GM21360 (cell line): Measurements from ENCODE around the gene RNF43.
A peak's percentile ranks its signal among the peaks of the same experiment; 100 is the strongest.

Experiments used
- ATAC-seq: cut with Tn5 transposase; IDR thresholded peaks from one replicate; pipeline ENCODE4 v1.9.1; 2021; ENCODE audit warnings: mild to moderate bottlenecking, moderate library complexity; ENCODE audit not compliant: unreplicated experiment

The RNF43 gene

DNA sequence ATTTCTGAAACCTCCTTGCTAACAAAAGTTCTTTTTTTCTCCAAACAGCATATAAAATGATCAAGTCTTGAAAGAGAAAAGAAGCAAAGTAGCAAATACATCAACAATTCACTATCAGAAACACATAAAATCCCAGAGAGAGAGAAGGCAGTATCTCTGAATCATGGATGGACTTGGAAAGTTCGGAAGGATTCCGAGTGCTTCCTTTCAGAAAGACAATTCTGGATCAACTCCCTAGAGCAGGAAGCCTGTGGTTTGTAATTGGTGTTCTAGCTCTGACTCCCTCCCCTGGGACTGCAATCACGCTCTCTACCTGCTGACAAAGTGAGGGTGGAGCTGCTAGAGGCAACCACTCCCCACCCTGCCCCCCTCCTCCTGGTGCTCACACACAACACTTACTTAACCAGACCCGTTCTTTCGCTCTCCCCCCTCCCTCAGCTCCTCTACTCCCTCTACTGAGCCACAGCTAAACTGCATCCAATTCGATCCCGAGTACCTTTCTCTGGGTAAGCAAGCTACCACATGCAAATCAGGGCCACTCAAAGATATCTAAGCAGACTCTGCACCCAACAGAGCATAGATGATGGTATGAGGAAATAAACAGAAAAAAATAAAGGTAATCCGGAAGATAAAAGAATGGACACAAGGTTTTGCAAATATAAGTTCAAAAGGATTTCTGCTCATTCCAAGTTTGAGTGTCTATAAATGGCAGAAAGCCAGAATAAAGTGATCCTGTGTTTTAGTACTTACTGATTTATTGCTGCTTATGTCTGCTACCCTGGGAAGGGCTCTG, at the start of gene RNF43:
Gene RNF43 (minus strand): TSS at position 235 of the 793 bp plus-strand sequence. CDS start 1,957 bp downstream, outside the sequence.
- peak; percentile 87 for ATAC-seq

DNA sequence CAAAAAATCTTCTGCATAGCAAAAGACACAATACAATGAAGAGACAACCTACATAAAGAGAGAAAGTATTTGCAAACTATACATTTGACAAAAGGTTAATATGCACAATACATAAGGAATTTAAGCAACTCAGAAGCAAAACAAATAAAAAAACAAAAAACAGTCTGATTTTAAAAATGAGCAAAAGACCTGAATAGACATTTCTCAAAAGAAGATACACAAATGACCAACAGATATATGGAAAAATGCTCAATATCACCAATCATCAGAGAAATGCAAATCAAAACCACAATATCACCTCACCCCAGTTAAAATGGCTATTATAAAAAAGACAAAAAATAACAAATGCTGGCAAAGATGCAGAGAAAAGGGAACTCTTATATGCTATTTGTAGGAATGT, 38.2 kb upstream of the RNF43 start:
- no peak for ATAC-seq

DNA sequence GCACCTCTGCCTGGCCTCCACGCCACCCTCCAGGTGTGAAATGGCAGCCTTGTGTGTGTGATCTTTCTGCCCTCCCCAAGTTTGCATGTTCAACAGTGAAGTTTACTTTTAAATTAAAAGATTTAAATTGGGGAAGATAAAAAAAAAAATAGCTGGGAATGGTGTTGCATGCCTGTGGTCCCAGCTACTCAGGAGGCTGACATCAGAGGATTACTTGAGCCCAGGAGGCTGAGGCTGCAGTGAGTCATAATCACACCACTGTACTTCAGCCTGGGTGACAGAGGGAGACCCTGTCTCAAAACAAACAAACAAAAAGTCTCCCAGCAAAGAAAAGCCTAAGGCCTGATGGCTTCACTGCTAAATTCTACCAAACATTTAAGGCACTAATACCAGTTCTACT, 35.4 kb upstream of the RNF43 start:
- no peak for ATAC-seq

DNA sequence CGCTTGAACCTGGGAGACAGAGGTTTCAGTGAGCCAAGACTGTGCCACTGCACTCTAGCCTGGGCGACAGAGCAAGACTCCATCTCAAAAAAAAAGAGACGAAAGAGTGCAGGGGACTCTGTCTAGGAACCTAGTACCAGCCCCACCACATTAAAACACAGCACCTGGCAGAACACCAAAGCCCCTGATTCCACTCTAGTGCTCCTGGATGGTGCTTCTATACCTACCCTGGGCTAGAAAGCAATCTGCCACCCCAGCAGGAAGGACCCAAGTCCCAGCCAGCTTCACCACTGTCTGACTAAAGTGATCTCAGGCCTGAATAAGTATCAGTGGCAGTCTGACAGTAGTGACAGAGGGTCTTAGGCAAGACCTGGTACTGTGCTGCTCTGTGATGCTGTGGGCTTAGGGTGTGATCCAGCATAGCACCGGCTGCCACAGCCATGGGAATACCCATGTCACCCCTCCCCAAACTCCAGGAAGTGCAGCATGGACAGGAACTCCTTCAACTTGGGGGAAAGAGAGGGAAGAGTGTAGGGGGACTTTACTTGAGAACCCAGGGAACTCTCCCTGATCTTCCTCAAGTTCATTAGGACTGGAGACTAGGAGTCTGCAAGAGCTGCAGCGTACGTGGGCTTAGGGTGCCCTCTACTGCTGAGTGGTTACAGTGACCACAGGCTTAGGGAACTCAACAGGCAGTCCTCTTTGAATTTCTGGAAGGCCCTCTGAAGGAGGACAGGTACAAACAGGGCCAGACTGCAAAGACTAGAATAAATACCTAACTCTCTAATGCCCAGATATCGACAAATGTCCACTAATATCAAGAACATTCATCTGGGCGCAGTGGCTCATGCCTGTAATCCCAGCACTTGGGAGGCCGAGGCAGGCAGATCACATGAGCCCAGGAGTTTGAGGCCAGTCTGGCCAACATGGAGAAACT, 30.0 kb upstream of the RNF43 start:
- ATAC-seq, result no peak

DNA sequence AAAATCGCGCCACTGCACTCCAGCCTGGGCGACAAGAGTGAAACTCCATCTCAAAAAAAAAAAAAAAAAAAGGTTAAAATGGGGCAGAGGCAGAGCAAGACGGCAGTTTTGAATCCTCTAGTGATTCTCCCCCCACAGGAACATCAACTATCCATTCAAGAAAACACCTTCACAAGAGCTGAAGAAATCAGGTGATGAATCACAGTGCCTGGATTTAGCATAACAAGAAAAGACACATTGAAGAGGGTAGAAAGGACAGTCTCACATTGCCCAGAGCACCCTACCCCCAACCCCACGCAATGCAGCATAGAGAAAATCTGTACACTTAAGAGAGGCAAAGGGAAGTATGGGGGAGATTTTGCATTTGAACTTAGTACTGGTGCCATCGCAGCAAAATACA, 28.8 kb upstream of the RNF43 start:
- no peak for ATAC-seq

DNA sequence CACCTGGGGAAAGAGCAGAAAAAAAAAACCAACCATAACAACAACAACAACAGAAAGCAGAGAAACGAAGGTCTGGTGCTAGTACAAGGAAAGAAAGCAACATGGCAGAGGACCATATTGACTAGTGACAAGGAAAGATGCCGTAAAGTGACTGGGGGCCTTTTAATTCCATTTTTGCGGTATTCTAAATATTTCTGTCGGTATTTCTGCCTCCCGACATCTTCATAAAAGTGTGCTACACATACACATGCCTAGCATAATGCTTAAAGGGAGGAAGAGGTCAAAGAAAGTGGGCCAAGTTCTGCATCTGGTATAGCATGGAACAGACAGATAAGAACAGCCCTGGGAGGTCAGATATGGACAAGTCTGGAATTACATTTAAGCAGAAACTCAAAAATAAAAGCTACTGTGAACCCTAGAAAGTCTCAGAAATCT, 19.5 kb upstream of the RNF43 start:
- ATAC-seq, result no peak

DNA sequence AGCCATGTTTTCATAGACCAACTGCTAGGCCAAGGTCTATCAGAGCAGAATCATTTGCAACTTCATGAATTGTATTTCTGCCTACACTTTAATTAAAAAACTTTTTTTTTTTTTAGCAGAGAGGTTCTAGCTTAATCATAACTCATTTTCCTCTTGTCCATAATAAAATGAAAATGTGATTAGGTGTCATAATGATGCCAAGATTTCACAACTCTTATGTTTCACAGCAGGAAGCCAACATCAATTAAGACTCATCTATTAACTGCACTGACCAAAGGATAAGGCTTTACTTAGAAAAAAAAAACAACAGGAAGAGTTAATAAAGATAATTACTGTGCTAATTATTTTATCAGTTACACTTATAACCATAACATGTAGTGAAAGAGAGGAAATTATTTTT, 18.9 kb upstream of the RNF43 start:
- no peak for ATAC-seq

DNA sequence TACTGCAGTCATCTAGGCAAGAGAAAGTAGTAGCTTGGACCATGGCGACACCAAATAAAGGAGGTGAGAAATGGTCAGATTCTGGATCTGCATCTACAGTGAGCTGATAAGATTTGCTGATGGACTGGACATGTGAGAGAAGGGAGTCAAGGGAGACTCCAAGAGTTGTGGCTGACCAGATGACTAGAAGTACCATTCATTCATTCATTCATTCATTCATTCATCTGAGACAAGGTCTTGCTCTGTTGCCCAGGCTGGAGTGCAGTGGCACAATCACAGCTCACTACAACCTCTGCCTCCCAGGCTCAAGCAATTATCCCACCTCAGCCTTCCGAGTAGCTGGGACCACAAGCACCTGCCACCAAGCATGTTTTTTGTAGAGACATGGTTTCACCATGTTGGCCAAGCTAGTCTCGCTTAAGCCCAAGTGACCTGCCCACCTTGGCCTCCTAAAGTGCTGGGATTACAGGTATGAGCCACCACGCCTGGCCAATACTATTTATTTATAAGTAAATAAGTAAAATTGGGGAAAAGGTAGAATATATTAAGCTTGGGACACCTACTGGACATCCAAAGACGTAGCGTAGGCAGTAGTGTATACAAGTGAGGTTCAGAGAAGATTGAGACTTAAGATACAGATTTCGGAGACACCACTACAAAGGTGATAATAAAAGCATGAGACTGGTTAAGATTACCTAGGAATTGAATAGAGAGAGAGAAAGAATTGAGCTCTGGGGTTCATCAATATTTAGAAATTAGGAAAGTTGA, 15.7 kb upstream of the RNF43 start:
- no peak for ATAC-seq

DNA sequence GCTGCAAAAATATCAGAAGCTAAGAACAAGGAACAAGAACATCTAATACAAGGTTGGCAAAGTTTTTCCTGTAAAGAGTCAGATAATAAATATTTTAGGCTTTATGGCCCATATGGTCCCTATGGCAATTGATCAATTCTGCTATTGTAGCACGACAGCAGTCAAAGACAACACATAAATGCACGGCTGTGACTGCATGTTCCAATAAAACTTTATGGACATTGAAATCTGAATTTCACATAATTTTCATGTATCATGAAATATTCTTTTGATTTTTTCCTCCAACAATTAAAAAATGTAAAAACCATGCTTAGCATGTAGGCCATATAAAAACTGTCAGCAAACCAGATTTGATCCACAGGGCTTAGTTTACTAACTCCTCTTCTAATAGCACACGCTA, 10.5 kb upstream of the RNF43 start:
- ATAC-seq, result no peak

DNA sequence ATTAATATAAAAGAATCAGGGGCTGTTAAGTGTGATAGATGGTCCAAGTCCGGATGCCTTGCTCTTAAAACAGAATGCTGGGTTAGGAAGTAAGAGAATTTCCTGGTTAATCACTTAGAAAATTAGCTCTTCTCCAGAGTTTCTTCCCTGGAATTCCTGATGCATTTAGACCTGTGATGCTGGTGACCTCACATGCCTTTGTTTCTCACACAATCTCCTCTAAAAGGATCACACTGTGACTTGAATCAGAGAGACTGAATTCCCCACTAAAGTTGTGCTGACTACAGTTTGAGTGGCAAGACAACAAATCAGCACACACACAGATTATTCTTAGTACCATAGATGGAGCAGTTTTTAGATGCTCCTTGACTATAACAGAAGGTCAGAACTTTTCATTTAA, 4.4 kb upstream of the RNF43 start:
- no peak for ATAC-seq

DNA sequence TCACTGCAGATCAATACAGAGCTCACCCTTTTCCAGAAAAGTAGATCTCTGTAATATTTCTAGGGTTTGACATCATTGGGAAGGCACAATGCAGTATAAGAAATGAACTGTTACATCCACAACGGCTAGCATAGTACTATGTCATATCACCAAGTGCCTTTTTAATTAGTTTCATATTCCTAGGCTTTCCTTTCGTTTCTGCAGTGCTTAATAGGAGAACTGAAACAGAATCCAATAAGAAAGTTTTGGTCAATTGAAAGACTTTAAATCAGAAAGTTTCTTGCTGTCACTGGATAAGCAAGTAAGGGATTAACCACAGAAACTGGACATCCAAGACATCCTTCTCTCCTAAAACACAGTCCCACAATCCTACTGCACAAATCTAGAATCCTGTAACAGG, 3.5 kb upstream of the RNF43 start:
- ATAC-seq, result no peak

DNA sequence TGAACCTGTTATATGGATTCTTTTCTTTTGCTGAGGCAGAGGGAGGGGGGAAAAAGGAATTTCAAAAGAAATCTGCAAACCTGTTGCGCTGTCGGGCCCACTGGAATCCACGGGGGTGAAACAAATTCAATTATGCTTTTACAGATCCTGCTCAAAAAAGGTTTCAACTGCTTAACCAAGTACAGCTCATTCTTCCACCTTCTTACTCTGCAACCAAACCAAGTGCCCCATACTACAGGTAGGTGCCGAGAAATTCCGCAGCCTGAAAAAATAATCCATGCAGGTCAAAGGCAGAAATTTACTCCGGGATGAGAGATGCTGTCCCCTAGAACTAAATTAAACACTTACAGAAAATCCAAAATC, 416 bp downstream of the RNF43 start:
- no peak for ATAC-seq

DNA sequence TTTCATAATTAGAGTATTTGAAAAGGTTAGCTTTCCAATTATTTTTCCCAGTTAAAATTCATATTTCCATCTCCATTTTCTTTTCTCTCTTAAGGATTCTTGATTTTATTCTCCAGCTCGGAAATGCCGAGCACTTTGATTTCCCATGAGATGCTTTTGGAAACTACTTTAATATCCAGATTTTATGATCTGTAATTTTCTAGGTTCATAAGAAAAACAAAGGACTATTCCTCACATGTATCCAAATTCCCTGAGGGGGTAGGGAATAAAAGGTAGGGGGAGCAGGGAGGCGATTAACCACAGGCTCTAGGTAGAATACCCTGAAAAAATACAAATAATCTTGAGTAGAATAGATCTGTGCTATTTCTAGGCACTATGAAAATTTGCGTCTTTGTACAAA, 938 bp downstream of the RNF43 start:
- no peak for ATAC-seq

DNA sequence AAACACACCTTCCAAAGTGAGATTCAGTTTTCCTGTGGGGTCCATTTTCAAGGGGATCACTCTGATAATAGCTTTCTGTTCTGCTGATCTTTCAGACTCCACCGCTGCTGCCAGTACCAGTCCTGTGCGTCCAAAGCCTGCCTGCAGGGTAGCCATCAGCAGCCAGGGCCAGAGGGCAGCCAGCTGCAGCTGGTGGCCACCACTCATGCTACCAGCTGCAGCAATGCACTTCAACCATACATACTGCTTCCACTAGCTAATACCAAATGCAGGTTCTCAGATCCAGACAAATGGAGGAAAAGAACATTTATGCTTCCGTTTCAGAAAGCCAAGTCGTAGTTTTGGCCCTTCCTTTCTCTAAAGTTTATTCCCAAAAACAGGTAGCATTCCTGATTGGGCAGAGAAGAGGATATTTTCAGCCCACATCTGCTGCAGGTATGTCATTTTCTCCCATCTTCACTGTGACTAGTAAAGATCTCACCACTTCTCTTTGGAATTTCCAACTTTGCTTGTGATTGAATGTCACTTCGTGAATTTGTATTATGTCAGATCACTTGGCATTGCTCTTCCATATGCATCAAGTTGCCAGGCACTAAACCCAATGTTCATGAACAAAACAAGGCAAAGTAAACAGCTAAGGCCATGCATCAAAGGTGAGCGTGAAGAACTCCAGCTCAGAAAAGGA, 1.8 kb downstream of the RNF43 start:
- no peak for ATAC-seq

DNA sequence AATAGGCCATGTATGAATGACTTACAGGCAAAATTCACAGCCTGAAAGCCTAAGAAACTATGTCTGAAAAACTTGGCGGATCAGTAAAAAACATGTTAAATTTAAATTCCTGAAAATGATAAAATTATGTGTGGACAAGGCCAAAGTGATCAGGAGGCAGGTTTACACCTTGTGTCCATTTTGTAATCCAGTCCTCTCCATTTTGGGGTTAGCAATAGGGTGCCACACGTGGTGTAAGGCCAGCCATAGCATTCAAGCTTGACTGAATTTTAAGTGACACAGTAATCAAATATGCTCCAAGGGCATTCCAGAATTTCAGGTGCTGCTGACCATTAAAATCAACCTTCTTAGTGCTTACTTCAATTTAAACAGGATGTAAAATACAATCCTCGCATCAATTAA, 2.7 kb downstream of the RNF43 start:
- ATAC-seq, result no peak

DNA sequence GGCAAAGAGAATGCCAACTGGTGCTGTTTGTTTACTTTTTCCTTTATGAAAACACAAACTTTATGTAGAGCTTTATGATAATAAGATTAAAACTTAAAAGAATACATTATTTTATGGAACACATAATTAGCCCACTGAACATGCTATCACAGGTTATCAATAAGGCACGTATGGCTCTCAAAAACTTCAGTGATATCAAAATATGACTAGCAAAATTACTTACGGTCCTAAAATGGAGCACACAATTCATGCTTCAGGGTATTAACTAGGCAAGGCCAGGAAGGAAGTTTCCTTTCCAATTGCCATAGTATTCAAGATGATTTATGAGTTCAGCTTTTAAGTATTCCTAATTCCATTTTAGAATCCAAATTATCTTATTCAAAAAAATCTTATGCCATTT, 3.6 kb downstream of the RNF43 start:
- ATAC-seq, result no peak

DNA sequence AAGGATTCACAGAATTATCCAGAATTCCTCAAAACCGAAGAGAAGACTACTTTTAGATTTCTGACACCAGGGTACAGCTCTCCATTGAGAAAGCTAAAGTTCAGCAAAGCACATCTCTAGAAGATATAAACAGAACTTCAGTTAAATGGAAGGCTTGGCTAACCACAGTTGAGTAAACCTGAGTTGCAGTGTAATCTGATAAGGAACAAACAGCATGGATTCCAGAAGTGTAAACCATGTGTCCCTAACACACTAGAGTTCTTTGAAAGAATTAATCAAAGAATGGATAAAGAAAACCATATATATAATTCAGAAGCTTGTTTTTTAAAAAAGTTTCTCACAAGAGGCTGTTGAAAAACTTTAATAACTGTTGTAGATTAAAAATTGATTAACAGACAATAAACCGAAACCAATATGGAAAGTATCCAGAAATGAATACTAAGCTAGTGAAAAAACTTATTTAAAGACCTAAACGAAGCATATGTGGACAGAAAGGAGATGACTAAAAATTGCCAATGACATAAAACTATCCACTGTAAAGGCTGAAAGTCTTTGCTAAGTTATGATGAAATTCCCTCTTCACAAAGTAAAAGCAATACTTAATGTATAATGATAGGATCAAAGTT, 4.3 kb downstream of the RNF43 start:
- ATAC-seq, result no peak

DNA sequence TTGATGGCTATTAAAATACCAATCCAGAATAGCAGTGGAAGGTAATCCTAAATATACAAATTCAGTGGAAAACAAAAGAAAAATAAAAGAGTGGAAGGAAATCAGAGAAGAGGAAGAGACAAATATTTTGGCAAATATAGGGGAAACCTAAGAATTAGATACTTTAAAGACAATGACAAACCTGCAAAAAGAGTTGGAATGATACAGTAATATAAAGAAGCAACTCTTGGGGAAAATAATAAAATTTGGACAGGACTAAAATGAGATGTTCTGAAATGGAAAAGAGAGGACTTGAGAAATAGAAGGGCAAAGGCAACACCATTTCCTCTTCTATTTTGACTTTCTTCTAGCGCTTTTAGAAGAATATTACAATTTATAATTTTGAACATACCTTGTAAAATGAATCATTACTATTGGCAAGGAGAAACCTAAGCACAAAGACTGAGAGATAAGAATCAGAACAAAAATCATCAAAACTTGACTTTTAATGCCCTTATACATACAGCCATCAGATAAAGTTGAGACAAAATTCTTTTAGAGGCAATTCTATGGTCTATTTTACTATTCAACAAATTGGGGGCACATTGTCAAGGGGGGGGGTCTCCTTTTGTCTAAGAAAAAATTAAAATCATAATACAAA, 5.2 kb downstream of the RNF43 start:
- ATAC-seq, result no peak

DNA sequence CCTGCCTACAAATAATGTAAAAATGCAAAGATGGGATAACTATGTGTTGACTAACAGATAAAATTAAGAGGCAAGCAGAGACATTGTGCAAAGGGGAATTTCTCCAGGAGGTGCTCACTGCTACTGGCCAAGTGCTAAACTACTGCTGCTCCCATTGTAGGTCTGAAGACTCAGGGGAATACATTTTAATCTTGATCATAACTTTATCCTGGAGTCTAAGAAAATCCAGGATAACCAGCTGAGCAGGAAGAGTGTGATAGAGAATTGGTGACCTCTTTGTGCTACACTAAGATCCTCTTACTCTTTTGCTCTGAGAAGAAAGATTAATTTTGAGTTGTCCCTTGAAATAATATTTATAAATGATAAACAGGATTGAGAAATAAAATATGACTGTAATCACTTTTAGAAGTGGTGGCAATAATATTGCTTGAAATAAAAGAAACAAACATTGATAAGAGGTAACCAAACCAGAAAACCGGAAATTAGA, 5.9 kb downstream of the RNF43 start:
- no peak for ATAC-seq
